GM13977 (cell line): ENCODE results near the gene CMYA5.
A peak's percentile ranks its signal among the peaks of the same experiment; 100 is the strongest.
"Not testable (repeated sequence)": the region's sequence is repeated elsewhere in the genome, so short reads cannot be mapped to it uniquely, and the experiment has no call there.

Experiments
- DNase-seq: peaks from one replicate; pipeline ENCODE4 v3.0.0; 2012; ENCODE audit warnings: low spot score
- in situ Hi-C: fragments of 300-500 bp; cut with MboI; formaldehyde crosslinking; loops from one replicate; pipeline ENCODE4 v1.12.0; 2022; ENCODE audit warnings: low sequenced_read_pairs, low pct_unique_long_range_greater_than_20kb, mixed read lengths, inconsistent platforms; ENCODE audit not compliant: unreplicated experiment
- TF ChIP-seq, protein P1 (sequence below): IDR thresholded peaks from 2 replicates; pipeline ENCODE4 v1.5.1; 2012; ENCODE audit warnings: mild to moderate bottlenecking, control low read depth; ENCODE audit not compliant: insufficient read depth; ENCODE audit errors: extremely low read depth, missing control alignments

The CMYA5 gene

DNA sequence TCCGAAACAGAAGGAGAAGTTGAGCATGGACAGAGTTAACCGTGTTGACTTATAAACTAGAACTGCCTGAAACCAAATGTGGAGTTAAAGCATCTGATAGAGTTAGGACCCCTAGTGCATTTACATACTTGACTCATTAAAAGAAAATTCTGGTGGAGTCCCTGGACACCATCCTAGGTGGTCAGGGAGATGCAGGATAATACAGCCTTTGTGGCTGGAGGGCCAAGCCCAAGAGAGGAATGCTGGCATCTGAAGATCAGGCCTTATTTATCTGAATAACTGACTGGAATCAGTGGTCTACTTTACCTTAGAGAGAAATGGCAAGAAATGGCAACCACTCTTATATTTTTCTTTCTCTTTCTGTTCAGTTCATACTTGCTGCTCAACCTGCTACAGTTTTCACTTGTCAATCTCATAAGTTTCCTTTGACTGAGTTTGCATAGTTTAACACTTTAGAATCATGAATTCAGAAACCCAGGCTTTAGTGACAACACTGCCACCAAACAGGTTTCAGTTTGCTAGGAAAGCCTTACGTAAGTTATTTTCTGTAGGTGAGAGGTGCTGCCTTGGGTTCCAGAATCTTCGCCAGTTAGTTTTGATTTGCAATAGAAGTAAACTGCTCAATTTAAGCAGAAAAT, 10.2 kb downstream of the CMYA5 start:
- TF ChIP-seq, protein P1, sequence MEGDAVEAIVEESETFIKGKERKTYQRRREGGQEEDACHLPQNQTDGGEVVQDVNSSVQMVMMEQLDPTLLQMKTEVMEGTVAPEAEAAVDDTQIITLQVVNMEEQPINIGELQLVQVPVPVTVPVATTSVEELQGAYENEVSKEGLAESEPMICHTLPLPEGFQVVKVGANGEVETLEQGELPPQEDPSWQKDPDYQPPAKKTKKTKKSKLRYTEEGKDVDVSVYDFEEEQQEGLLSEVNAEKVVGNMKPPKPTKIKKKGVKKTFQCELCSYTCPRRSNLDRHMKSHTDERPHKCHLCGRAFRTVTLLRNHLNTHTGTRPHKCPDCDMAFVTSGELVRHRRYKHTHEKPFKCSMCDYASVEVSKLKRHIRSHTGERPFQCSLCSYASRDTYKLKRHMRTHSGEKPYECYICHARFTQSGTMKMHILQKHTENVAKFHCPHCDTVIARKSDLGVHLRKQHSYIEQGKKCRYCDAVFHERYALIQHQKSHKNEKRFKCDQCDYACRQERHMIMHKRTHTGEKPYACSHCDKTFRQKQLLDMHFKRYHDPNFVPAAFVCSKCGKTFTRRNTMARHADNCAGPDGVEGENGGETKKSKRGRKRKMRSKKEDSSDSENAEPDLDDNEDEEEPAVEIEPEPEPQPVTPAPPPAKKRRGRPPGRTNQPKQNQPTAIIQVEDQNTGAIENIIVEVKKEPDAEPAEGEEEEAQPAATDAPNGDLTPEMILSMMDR: no peak
- in situ Hi-C loops: no loop called here
- DNase-seq: peak; percentile 70

DNA sequence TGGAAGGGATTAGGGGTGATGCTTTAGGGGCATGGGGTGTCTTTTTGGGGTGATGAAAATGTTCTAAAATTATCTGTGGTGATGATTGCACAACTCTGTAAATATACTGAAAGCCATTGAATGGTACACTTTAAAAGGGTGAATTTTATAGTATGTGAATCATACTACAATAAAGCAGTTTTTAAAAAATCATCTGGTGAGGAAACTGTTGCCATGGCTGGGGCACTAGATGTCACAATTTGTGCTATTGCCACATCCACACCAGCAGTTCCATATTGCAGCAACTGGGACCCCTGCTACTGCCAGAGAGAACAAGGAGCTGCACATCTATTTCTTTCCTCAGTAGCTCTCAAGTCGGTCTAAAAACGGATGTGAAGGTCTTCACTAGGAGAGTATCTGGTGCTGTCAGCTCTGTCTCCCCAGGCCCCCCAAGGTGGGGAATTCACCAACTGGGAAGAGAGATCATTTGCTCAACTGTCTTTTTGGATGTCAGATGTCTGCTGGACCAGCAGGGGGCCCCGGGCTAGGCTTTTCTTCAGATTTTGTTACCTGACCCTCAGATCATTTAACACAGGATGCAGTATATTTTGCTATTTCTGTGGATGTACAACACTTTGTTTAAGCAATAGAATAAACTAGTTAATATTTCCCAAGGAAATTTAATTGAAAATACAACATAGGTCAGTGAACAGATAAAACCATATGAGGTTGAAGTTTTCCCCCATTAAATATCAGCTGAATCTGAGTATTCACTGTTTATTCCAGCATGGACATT, 13.2 kb downstream of the CMYA5 start:
- TF ChIP-seq, protein P1: peak; percentile 53
- in situ Hi-C loops: no loop called here
- no peak for DNase-seq

DNA sequence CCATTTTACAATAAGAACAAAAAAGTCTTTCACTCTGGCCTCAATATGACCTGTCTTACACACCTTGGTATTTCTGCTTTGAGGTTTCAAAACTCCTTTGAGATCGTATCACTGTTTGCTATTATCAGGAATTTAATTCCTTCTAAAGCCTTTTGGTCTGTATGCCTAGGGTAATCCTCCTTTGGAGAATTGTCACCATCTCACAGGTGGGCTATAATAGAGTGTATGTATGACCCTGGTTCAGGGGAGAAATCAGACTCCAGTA, 13.7 kb downstream of the CMYA5 start:
- no peak for DNase-seq
- in situ Hi-C loops: no loop called here
- TF ChIP-seq, protein P1: no peak

DNA sequence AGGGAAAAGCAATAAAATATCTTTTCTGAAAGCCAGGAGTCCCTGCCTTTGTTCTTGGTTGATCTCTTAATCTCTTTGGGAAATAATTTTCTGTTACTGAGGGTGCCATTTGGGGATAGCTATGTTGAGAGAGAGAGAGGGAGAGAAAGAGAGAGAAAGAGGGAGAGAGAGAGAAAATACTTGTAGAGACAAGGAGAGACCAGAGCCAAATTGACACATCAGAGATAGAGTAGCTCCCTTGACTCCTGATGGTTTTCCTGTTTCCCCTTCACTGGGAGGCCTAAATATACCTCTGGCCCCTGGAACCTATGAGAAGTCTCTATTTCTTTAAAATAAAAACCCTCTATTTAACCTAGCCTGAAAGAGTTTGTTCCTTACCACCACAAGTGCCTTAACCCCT, 14.9 kb downstream of the CMYA5 start:
- DNase-seq: no peak
- in situ Hi-C loops: no loop called here
- TF ChIP-seq, protein P1: no peak

DNA sequence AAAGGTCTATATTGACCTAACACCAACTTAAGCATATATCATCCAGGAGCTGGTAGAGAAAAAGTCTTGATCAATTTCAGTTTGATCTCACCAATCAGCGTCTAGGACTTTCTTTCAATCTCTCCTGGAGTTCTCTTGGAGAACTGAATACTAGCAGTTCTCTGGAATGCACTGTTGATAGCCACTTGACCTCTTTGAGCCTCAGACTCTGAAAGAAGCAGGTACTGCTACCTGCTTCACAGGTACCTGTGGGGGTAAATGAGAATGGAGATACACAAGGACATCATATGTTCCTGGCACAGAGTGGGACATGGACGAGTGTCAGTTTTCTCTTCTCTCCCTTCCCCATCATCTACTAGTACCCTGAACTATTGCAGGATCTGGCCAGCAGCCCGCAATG, 16.0 kb downstream of the CMYA5 start:
- TF ChIP-seq, protein P1: no peak
- in situ Hi-C loops: no loop called here
- DNase-seq: no peak

DNA sequence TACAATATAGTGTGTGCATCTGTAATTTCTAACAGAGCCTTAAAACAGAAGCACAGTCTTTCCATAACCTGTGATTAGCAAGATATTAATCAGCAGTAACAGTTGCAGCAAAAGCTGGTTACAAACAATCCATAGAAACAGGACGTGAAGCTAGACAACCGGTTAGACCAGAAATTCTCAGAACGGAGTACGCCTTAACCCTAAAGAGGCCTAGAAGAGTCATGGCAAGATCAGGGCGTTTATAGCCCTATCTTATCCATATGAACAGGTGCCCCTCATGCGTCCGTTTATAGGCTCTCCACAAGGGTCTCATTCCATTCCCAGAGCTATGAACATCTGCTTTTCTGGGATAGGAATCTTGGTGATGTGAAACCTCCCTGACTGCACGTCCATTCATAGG, 16.7 kb downstream of the CMYA5 start:
- in situ Hi-C loops: not testable (repeated sequence)

DNA sequence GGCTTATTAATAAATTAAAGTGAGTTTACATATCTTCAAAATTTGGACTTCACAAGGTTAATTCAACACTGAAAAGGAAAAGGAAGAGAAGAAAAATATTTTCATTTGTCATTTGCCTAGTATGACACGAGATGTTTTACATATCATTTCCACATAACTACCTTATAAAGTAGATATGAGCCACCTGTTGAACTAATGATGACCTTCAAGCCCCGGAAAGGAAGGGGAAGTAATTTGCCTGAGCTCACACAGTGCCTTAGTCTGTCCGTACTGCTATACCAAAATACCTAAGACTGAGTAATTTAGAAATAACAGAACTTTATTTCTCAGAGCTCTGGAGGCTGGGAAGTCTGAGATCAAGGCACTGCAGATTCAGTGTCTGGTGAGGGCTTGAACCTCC, 17.9 kb downstream of the CMYA5 start:
- DNase-seq: no peak
- TF ChIP-seq, protein P1: no peak
- in situ Hi-C loops: no loop called here

More for the DNA sequence above, 16.7 kb downstream of the CMYA5 start:
- not testable (repeated sequence) for DNase-seq
